ENCODE data around the gene ATP5F1B. TPM values are rescaled to one million over a fixed set of nuclear protein-coding genes. Genes with fewer than 3 reads are reported as not detected.

ATP5F1B gene
- total RNA-seq, 2 donors from 2014 or later = 1,197 to 1,516 TPM

GRCh38 chr12:56591126-56591525 lies 54.7 kb downstream of the ATP5F1B start:
- no peak for ATAC-seq
- intact Hi-C loops (cut with DNase I, micrococcal nuclease) = no loop called here
- no peak for DNase-seq

GRCh38 chr12:56590237-56590830 lies 55.5 kb downstream of the ATP5F1B start:
- DNase-seq (no peak), ATAC-seq (peak; percentile 68)

GRCh38 chr12:56589783-56590182 lies 56.0 kb downstream of the ATP5F1B start:
- ATAC-seq (peak; percentile 74), DNase-seq (no peak)

More at GRCh38 chr12:56590237-56590830, 55.5 kb downstream of the ATP5F1B start:
- intact Hi-C loops (cut with DNase I, micrococcal nuclease) = no loop called here

More at GRCh38 chr12:56589783-56590182, 56.0 kb downstream of the ATP5F1B start:
- intact Hi-C loops (cut with DNase I, micrococcal nuclease) = no loop called here

Other genes with a start within 250 kb of the ATP5F1B start
- 1 to 10 TPM; 5.8 to 9.7 TPM for gene TIMELESS, start 196.6 kb downstream of the ATP5F1B start, total RNA-seq
- not detected for gene MIP, start 191.3 kb downstream of the ATP5F1B start, total RNA-seq
- 1 to 10 TPM; 3.9 to 5.2 TPM for gene SPRYD4, start 177.4 kb downstream of the ATP5F1B start, total RNA-seq
- 1 to 10 TPM in 1 of 2 donors, under 1 TPM in 1; 0.53 to 1.0 TPM for gene GLS2, start 157.8 kb downstream of the ATP5F1B start, total RNA-seq
- gene RBMS2, start 124.2 kb downstream of the ATP5F1B start, total RNA-seq = 10 to 100 TPM; 33.9 to 40.2 TPM
- gene BAZ2A, start 15.7 kb downstream of the ATP5F1B start, total RNA-seq = 100 to 1,000 TPM; 105 to 107 TPM
- 100 to 1,000 TPM; 149 to 160 TPM for gene PTGES3, start 42.3 kb upstream of the ATP5F1B start, total RNA-seq
- 100 to 1,000 TPM; 617 to 625 TPM for gene NACA, start 79.3 kb upstream of the ATP5F1B start, total RNA-seq
- 1 to 10 TPM; 3.9 to 5.3 TPM for gene PRIM1, start 106.3 kb upstream of the ATP5F1B start, total RNA-seq
- 1 to 10 TPM; 1.2 to 9.6 TPM for gene HSD17B6, start 117.3 kb upstream of the ATP5F1B start, total RNA-seq

Measured in left colon (tissue), 2 donors.